T-helper 9 cell (primary cell): ENCODE data around the gene EXOSC2.
"Not testable (repeated sequence)": the region's sequence is repeated elsewhere in the genome, so short reads cannot be mapped to it uniquely, and the experiment has no call there.

Experiments
- DNase-seq: peaks from one replicate; pipeline ENCODE4 v3.0.0-alpha.2; 2020

The EXOSC2 gene

DNA sequence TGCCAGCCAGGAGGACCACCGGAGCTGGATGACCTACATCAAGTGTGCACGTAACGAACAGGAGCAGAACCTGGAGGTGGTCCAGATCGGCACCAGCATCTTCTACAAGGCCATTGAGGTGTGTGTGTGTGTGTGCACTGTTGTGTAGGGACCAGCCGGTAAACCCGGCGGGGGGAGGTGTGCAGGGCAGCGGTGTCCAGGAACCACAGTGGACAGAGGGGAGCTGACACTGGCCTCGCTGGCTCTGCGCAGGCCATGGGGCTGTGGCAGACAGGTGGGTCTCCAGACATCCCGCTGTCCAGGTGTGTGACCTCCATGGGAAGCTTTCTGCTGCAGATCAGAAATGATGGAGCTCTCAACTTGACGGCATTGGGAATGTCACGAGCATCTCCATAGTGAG, 25.4 kb upstream of the EXOSC2 start:
- no peak for DNase-seq

GRCh38 chr9:130668659-130669058, 24.9 kb upstream of the EXOSC2 start:
- no peak for DNase-seq

- DNase-seq = no peak
Measured at GRCh38 chr9:130669965-130670364, 23.6 kb upstream of the EXOSC2 start.

- DNase-seq = no peak
Measured at GRCh38 chr9:130670644-130671043, 22.9 kb upstream of the EXOSC2 start.

GRCh38 chr9:130672466-130672865, 21.1 kb upstream of the EXOSC2 start:
- no peak for DNase-seq

DNA sequence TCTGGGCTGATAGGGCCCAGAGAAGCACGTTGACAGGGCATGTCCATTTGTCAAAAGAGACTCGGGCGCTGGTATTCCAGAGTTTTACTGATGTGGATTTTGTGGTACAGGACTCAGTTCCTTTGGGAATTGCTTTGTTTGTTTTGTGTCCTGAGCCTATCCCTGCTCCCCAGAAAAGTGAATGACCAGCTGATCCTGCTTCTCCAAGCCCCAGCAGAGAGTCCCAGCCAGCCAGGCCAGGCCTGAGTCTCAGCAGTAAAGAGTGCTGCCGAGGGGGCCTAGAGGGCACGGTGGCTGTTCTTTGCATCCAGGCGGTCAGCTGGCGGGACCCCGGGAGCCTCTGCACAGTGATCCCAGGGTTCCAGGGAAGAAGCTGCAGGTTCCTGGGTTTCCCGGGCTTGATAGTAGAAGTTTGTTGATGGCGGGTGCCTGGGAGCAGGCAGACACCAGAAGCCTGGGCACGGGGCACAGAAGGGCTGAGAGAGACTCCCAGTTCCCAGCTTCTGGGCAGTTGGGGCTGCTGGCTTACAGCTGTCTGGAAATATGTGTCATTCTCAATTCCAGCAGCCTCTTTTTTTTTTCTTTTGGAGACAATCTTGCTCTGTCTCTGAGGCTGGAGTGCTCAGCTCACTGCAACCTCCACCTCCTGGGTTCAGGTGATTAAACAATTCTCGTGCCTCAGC, 20.5 kb upstream of the EXOSC2 start:
- DNase-seq = no peak

DNA sequence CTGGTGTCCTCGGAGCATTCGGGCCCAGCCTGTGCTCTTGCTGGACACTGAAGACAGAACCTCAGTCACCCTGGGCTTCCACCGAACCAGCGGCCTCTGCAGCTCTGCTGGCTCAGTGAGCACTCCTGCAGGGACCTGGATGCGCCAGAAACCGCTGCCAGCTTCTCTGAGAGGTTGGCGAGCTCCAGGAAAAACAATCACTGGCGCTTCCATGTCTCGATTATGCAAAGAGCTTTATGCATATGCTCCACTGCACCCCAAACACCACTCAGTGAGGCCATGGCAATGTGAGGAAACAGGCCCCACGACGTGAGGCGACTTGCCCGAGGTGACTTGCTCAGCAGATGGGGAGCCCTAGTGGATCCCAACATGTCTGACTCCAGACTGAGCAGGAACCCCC, 18.2 kb upstream of the EXOSC2 start:
- no peak for DNase-seq

GRCh38 chr9:130677252-130677651, 16.3 kb upstream of the EXOSC2 start:
- DNase-seq = no peak

DNA sequence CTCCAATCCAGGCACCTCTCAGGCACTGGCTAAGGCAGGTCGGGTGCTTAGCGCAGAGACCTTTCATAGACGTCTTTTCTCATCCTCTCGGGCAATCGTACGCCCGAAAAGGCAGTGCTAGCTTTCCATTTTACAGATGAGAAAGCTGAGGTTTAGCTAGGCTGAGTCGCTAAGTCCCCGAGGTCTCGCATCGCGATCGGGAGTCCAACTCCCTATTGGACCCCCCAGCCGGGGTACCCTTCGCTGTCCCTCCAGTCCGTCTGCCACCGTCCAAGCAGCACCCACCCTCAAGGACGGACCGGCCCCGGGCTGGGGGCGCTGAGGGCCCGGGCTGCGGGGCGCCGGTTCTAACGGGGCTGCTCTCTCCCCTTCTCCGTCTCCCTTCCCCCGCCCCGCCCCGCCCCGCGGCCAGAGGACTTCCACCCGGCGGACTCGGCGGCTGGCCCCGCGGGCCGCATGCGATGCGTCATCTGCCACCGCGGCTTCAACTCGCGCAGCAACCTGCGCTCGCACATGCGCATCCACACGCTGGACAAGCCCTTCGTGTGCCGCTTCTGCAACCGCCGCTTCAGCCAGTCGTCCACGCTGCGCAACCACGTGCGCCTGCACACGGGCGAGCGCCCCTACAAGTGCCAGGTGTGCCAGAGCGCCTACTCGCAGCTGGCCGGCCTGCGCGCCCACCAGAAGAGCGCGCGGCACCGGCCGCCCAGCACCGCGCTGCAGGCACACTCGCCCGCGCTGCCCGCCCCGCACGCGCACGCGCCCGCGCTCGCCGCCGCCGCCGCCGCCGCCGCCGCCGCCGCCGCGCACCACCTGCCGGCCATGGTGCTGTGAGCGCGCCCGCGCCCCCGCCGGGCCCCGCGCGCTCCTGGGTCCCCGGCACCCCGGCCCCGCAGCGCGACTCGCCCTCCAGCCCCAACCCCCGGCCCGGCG, 12.5 kb upstream of the EXOSC2 start:
- DNase-seq = no peak

DNA sequence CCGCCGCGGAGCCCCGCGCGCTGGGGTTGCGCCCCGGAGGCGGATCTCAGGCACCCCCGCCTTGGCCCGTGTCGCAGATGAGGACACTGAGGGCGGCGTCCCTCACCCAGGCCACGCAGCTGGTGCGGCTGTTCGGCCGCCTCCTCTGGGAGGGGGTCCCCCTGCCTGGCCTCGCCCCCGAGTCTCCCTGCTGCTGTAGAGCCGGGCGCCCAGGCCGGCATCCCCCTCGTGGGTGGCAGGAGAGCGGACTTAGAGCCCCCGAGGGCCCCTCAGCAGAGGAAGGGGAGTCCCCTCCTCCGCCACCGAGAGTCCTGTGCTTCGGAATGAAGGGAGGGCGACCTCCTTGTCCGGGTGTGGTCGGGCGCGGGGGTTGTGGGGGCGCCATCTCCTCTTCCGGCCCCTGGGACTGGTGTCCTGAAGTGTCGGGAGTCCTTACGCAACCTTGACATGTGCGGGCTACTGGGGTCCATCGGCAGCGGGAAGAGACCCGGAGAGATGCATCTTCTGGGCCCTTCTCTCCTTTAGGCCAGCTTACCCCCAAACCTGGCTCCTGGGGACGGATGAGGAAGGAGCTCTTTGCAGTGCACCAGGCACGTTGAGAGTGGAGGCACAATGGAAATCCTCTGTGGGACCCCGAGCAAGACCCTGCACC, 11.7 kb upstream of the EXOSC2 start:
- DNase-seq = no peak

GRCh38 chr9:130682421-130683121, 11.0 kb upstream of the EXOSC2 start:
- DNase-seq = peak; percentile 58

DNA sequence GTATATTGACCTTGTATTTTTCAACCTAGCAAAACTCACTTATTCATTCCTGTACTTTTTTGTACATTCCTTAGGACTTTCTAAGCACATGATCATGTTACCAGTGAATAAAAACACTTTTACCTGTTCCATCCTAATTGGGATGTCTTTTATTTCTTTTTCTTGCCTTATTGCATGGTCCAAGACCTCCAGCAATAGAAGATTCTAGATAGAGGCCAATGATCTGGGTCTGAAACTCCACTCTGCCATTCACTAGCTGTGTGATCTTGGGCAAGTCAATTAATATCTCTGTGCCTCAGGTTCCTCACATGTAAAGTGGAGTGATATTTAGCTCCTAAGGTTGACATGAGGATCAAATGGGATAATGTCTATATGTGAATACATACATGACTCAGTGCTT, 8.5 kb upstream of the EXOSC2 start:
- no peak for DNase-seq

GRCh38 chr9:130685945-130686344, 7.6 kb upstream of the EXOSC2 start:
- DNase-seq = not testable (repeated sequence)

- no peak for DNase-seq
Measured at GRCh38 chr9:130687615-130688014, 6.0 kb upstream of the EXOSC2 start.

DNA sequence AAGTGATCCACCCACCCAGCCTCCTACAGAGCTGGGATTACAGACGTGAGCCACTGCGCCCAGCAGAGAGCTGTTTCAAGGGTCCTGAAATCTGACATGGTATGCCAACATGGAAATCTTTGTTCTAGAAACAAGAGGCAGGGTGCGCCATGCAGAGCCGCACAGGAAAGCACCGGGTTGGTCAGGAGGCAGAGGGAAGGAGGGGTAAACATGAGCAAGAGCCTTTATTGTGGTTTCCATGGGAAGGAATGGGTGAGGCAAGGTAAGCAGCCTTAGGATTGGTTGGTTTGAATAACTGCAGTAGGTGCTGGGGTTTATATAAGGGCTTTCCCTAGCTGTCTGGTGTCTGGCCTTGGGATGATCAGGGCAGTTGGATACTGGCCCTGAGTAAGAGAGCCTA, 5.5 kb upstream of the EXOSC2 start:
- no peak for DNase-seq

GRCh38 chr9:130689572-130689936, 4.0 kb upstream of the EXOSC2 start:
- no peak for DNase-seq

- no peak for DNase-seq
Measured at GRCh38 chr9:130689937-130690700, 3.5 kb upstream of the EXOSC2 start.

- DNase-seq = no peak
Measured at GRCh38 chr9:130692321-130692720, 1.3 kb upstream of the EXOSC2 start.

GRCh38 chr9:130693101-130693425, 517 bp upstream of the EXOSC2 start:
- DNase-seq = no peak

DNA sequence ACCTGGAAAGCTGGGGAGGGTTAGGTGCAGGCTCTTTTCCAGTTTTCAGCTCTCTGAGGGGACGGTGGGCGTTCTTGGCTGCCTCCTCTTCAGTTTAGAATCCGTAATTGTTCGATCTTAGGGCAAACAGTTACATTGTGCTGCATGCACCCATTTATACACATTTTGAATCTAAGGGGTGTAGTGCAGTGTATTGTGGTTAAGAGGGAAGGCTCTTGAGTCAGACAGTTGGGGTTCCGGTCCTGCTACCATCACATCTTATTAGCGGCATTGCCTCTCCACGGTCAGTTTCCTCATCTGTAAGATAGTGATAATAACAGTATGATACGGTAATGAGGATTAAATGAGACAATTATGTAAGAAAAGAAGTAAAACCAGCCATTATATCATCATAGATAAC, 625 bp downstream of the EXOSC2 start:
- no peak for DNase-seq

DNA sequence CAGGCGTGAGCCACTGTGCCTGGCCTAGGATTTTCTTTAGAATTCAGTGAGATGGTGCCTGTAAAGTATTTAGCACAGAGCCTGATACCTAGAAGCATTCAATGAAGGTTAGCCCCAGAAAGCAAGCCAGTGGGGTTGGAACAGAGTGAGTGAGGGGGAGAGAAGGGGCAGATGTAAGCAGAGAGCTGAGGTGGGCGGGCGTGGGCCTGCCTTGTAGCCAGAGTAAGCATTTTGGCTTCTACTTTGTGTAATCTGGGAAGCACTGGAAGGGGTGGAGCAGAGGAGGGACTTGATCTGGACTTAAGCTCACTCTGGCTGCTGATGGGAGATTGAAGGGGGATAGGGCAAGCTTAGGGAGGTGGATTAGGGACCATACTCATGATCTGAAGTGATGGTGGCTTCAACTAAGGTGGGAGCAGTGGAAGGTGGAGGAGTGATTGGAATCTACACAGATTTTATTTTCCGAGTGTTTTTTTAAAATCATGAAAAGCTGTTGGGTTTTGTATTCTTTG, 2.6 kb downstream of the EXOSC2 start:
- DNase-seq = no peak

DNA sequence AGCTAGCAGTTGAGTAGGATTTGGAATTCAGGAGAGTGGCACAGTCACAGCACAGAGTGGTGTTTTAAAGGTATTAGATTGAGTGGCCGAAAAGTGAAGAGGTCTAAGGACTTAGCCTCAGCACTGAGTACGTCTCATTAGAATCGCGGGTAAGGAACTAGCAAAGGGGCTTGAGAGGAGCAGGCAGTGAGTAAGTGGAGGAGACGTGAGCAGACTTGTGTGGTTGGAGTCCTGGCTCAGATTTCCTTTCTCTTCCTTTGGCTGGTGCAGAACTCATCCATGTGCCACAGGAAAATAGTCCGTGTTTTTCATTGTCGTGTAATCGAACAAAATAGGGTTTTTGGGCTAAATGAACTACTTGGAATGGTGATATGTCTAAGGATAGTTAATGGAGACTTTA, 3.4 kb downstream of the EXOSC2 start:
- DNase-seq = no peak
